ENCODE data around the gene RGR.
"Not testable (repeated sequence)": the region's sequence is repeated elsewhere in the genome, so short reads cannot be mapped to it uniquely, and the experiment has no call there.

RGR gene

DNA sequence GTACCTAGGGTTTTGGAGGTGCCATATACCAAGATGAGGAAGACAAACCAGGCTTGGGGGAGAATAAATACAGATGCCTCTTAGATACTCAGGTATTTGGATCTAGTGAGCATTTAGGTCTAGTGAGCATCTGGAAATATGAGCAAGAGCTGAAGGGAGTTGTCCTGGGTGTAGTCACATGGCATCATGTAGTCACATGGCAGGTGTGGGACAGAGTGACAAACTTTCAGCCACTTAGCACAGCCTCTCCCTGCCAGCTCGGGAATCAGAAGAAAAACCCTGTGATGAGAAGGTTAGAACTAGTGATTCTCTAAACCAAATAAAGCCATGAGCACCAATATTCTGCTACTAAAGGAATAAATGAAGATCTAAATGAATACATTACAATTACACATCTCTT, 24.3 kb downstream of the RGR start:
- Histone ChIP-seq H3K9me3 (ENCODE audit: control insufficient read depth, low read length) (no peaks in the 10 kb centered on the region), H3K9ac (ENCODE audit: low read length) (peak overlapping the region; percentile 15), H2BK5ac (ENCODE audit: low read depth, low read length, poor library complexity, severe bottlenecking) (no peak overlapping the region), H3K14ac (ENCODE audit: low read length in 2 of 2) (no peak overlapping the region), H3K23ac (ENCODE audit: low read length in 2 of 2) (no peak overlapping the region), H3K18ac (ENCODE audit: low read depth in 1 of 2, low read length in 2 of 2) (no peak overlapping the region), H2BK15ac (ENCODE audit: low read depth, poor library complexity, severe bottlenecking) (no peak overlapping the region), H3K36me3 (ENCODE audit: control insufficient read depth in 1 of 2, insufficient read depth in 2 of 2, low read depth in 1 of 2, low read length in 2 of 2) (no peaks in the 10 kb centered on the region), H3K4ac (ENCODE audit: low read depth in 1 of 2, low read length in 2 of 2) (no peak overlapping the region), H3K27me3 (ENCODE audit: control insufficient read depth in 1 of 2, insufficient read depth in 1 of 2, low read length in 2 of 2) (peaks cover 11 to 17% of the 10 kb centered on the region in 2 experiments), H3K4me1 (ENCODE audit: control insufficient read depth, insufficient read depth, low read depth, low read length) (peaks cover 2% of the 10 kb centered on the region), H3K4me2 (ENCODE audit: low read length, poor library complexity, severe bottlenecking) (no peak overlapping the region), H3K4me3 (ENCODE audit: insufficient read depth in 1 of 2, low read depth in 1 of 2, low read length in 2 of 2) (no peak overlapping the region), H2BK120ac (ENCODE audit: low read depth, low read length) (no peak overlapping the region), H4K91ac (ENCODE audit: low read length) (no peak overlapping the region), H3K79me1 (replicated peaks; ENCODE audit: low read length, poor library complexity, severe bottlenecking) (no peaks in the 10 kb centered on the region), H3K27ac (ENCODE audit: low read length, poor library complexity, severe bottlenecking) (no peak overlapping the region), H2BK12ac (ENCODE audit: low read length in 2 of 2) (no peak overlapping the region), H2AFZ (ENCODE audit: low read depth, low read length) (no peak overlapping the region), H4K8ac (ENCODE audit: low read length) (no peak overlapping the region), H2AK5ac (ENCODE audit: low read length, severe bottlenecking) (no peak overlapping the region)
- WGBS: no CpG with 5 or more reads among the region's 1 CpG
- no peak for DNase-seq

- Histone ChIP-seq H3K9ac (ENCODE audit: low read length) (no peak overlapping the region), H2AK5ac (ENCODE audit: low read length, severe bottlenecking) (no peak overlapping the region), H3K4me3 (ENCODE audit: insufficient read depth in 1 of 2, low read depth in 1 of 2, low read length in 2 of 2) (no peak overlapping the region), H2AFZ (ENCODE audit: low read depth, low read length) (no peak overlapping the region), H3K23ac (ENCODE audit: low read length in 2 of 2) (no peak overlapping the region), H2BK12ac (ENCODE audit: low read length in 2 of 2) (no peak overlapping the region), H2BK15ac (ENCODE audit: low read depth, poor library complexity, severe bottlenecking) (no peak overlapping the region), H3K27ac (ENCODE audit: low read length, poor library complexity, severe bottlenecking) (no peak overlapping the region), H3K4me2 (ENCODE audit: low read length, poor library complexity, severe bottlenecking) (no peak overlapping the region), H3K79me1 (replicated peaks; ENCODE audit: low read length, poor library complexity, severe bottlenecking) (no peaks in the 10 kb centered on the region), H3K36me3 (ENCODE audit: control insufficient read depth in 1 of 2, insufficient read depth in 2 of 2, low read depth in 1 of 2, low read length in 2 of 2) (no peaks in the 10 kb centered on the region), H3K9me3 (ENCODE audit: control insufficient read depth, low read length) (no peaks in the 10 kb centered on the region), H2BK120ac (ENCODE audit: low read depth, low read length) (no peak overlapping the region), H3K18ac (ENCODE audit: low read depth in 1 of 2, low read length in 2 of 2) (no peak overlapping the region), H3K14ac (ENCODE audit: low read length in 2 of 2) (no peak overlapping the region), H3K27me3 (ENCODE audit: control insufficient read depth in 1 of 2, insufficient read depth in 1 of 2, low read length in 2 of 2) (peaks cover 11 to 16% of the 10 kb centered on the region in 2 experiments), H2BK5ac (ENCODE audit: low read depth, low read length, poor library complexity, severe bottlenecking) (no peak overlapping the region), H4K8ac (ENCODE audit: low read length) (no peak overlapping the region), H4K91ac (ENCODE audit: low read length) (no peak overlapping the region), H3K4me1 (ENCODE audit: control insufficient read depth, insufficient read depth, low read depth, low read length) (no peaks in the 10 kb centered on the region), H3K4ac (ENCODE audit: low read depth in 1 of 2, low read length in 2 of 2) (no peak overlapping the region)
- peak; percentile 35 for DNase-seq
- 55% methylated on average over 2 of the region's 2 CpGs for WGBS
These were observed 24.9 kb downstream of the RGR start for GRCh38 chr10:84269773-84270172.

- H2AK5ac ChIP-seq (ENCODE audit: low read length, severe bottlenecking): no peak overlapping the region
- no peaks in the 10 kb centered on the region for H3K9me3 ChIP-seq (ENCODE audit: control insufficient read depth, low read length)
- no peaks in the 10 kb centered on the region for H3K36me3 ChIP-seq (ENCODE audit: control insufficient read depth in 1 of 2, insufficient read depth in 2 of 2, low read depth in 1 of 2, low read length in 2 of 2)
- H4K91ac ChIP-seq (ENCODE audit: low read length): no peak overlapping the region
- WGBS: no CpG with 5 or more reads among the region's 1 CpG
- no peak overlapping the region for H4K8ac ChIP-seq (ENCODE audit: low read length)
- H3K4me1 ChIP-seq (ENCODE audit: control insufficient read depth, insufficient read depth, low read depth, low read length): no peaks in the 10 kb centered on the region
- H2BK120ac ChIP-seq (ENCODE audit: low read depth, low read length): no peak overlapping the region
- H3K18ac ChIP-seq (ENCODE audit: low read depth in 1 of 2, low read length in 2 of 2): no peak overlapping the region
- H3K4ac ChIP-seq (ENCODE audit: low read depth in 1 of 2, low read length in 2 of 2): no peak overlapping the region
- no peak overlapping the region for H2BK15ac ChIP-seq (ENCODE audit: low read depth, poor library complexity, severe bottlenecking)
- no peak overlapping the region for H2BK12ac ChIP-seq (ENCODE audit: low read length in 2 of 2)
- no peak overlapping the region for H3K14ac ChIP-seq (ENCODE audit: low read length in 2 of 2)
- H3K23ac ChIP-seq (ENCODE audit: low read length in 2 of 2): no peak overlapping the region
- H3K27ac ChIP-seq (ENCODE audit: low read length, poor library complexity, severe bottlenecking): no peak overlapping the region
- DNase-seq: no peak
- no peak overlapping the region for H3K9ac ChIP-seq (ENCODE audit: low read length)
- H3K4me2 ChIP-seq (ENCODE audit: low read length, poor library complexity, severe bottlenecking): no peak overlapping the region
- H3K79me1 ChIP-seq (replicated peaks; ENCODE audit: low read length, poor library complexity, severe bottlenecking): no peaks in the 10 kb centered on the region
- no peak overlapping the region for H2BK5ac ChIP-seq (ENCODE audit: low read depth, low read length, poor library complexity, severe bottlenecking)
- H3K4me3 ChIP-seq (ENCODE audit: insufficient read depth in 1 of 2, low read depth in 1 of 2, low read length in 2 of 2): no peak overlapping the region
- H3K27me3 ChIP-seq (ENCODE audit: control insufficient read depth in 1 of 2, insufficient read depth in 1 of 2, low read length in 2 of 2): peaks cover 11 to 16% of the 10 kb centered on the region in 2 experiments
- no peak overlapping the region for H2AFZ ChIP-seq (ENCODE audit: low read depth, low read length)
These were observed 25.9 kb downstream of the RGR start for GRCh38 chr10:84270708-84271107.

DNA sequence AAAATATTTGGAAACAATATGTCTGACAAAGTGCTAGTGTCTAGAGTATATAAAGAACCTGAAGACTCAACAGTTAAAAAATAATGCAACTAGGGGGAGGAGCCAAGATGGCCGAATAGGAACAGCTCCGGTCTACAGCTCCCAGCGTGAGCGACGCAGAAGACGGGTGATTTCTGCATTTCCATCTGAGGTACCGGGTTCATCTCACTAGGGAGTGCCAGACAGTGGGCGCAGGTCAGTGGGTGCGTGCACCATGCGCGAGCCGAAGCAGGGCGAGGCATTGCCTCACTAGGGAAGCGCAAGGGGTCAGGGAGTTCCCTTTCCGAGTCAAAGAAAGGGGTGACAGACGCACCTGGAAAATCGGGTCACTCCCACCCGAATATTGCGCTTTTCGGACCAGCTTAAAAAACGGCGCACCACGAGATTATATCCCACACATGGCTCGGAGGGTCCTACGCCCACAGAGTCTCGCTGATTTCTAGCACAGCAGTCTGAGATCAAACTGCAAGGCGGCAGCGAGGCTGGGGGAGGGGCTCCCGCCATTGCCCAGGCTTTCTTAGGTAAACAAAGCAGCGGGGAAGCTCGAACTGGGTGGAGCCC, 35.1 kb downstream of the RGR start:
- not testable (repeated sequence) for H3K79me1 ChIP-seq (replicated peaks; ENCODE audit: low read length, poor library complexity, severe bottlenecking); H2BK5ac ChIP-seq (ENCODE audit: low read depth, low read length, poor library complexity, severe bottlenecking); H3K9ac ChIP-seq (ENCODE audit: low read length); H2BK12ac ChIP-seq (ENCODE audit: low read length in 2 of 2); H2BK120ac ChIP-seq (ENCODE audit: low read depth, low read length); H3K36me3 ChIP-seq (ENCODE audit: control insufficient read depth in 1 of 2, insufficient read depth in 2 of 2, low read depth in 1 of 2, low read length in 2 of 2); H2AFZ ChIP-seq (ENCODE audit: low read depth, low read length); H2AK5ac ChIP-seq (ENCODE audit: low read length, severe bottlenecking); H3K4me2 ChIP-seq (ENCODE audit: low read length, poor library complexity, severe bottlenecking); H3K27me3 ChIP-seq (ENCODE audit: control insufficient read depth in 1 of 2, insufficient read depth in 1 of 2, low read length in 2 of 2); H3K27ac ChIP-seq (ENCODE audit: low read length, poor library complexity, severe bottlenecking); H3K18ac ChIP-seq (ENCODE audit: low read depth in 1 of 2, low read length in 2 of 2); H3K9me3 ChIP-seq (ENCODE audit: control insufficient read depth, low read length); H2BK15ac ChIP-seq (ENCODE audit: low read depth, poor library complexity, severe bottlenecking); H3K14ac ChIP-seq (ENCODE audit: low read length in 2 of 2); DNase-seq; H4K8ac ChIP-seq (ENCODE audit: low read length); H3K4me1 ChIP-seq (ENCODE audit: control insufficient read depth, insufficient read depth, low read depth, low read length); H3K4me3 ChIP-seq (ENCODE audit: insufficient read depth in 1 of 2, low read depth in 1 of 2, low read length in 2 of 2); H4K91ac ChIP-seq (ENCODE audit: low read length); H3K4ac ChIP-seq (ENCODE audit: low read depth in 1 of 2, low read length in 2 of 2); H3K23ac ChIP-seq (ENCODE audit: low read length in 2 of 2)
- 82% methylated on average over 25 of the region's 31 CpGs for WGBS
